IPS-NIHi11 (cell line): Measurements from ENCODE around the gene SNX32.

Source experiments
- DNase-seq: peaks from one replicate; pipeline ENCODE4 v3.0.0; 2012; ENCODE audit warnings: mixed read lengths, low spot score

Gene SNX32

DNA sequence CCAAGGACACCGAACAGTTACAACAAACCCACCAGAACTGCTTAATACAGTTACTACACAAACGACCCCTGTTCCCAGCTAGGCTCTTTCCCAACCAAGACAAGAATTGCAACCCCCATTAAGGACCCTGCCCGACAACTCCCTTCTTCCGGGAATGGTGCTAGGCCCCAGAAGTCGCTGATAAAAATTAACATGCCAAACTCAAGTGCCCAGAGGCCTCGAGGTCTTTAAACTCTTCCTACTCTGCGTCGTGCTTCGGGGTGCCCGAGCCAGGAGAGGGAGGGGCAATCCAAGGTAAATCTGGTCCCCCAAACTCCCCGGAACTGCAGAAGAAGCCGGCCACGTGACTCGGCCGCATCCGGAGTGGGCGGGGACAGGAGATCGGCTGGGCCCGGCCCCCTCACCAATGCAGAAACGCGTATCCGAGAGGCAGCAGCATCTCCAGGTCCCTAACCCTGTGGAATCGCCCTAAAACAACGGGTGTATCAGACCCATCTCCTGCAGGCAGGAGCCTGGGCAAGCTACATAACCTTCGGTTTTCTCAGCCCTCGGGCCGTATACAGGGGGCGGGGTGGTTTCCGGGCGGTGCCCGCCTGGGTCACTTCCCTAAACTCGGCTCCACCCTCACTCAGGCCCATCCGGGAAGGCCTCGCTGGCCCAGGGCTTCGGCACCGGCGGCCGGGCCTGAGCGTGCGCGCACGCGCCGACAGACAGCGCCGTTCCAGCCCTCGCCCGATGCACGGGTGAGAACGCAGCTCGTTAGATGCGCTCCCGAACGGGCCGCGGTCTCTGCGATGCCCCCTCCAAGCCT lies 23.1 kb downstream of the SNX32 start:
- no peak for DNase-seq

DNA sequence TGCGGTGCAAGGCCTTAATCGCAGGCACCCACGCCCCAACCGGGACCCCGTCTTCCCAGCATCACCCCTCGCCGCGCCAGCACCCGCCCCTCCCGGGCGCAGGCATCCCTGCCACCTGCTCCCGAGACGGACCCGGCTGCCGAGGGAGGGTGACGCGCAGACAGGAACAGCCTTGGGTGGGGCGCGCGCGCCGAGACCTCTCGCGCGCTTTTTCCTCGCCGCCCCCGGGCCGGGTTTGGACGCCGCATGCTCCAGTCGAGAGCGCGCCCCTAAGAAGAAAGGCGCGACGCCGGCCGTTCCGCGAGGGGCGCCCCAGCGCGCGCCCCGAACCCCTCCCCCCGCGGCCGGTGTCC lies 23.7 kb downstream of the SNX32 start:
- no peak for DNase-seq

DNA sequence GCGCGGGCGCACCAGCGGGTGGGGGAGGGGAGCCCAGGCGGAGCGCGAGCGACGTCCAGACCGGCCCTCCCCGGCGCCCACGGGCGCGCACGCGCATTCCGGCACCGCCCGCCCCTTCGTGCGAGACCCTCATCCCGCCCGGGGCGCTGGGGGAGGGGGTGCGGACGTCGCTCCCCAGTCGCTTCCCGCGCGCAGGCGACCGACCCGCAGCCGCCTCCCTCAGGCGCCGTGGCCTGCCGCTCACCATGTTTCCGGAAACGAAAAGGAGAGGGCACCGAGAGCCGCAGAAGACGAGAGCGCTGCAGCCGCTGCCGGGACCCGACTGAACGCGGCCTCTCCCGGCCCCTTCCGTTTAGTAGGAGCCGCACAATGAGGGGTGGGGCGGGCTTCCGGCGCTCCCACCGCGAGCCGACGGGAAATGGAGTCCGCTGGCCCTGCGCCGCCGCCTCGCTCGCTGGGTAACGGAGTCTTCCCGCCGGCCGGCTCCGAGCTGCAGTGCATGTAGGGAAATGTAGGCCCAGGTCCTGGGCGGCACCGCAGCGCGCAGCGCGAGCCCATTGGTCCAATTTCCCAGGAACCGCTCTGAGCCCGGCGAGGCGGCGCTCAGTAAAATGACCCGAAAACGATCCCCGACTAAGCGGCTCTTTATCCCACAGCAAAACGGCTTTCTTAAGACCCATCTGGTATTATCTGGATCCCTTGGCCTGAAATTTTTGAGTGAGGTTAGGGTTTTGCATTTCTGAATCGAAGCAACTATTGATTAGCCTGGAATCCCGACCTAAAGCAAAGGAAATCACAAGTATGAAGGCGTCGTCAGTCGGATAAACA lies 24.3 kb downstream of the SNX32 start, which contains the start of gene CFL1:
TSS of gene CFL1 (minus strand) at position 328 of the 828 bp plus-strand sequence. CDS start at position 247, 81 bp downstream.
- DNase-seq, result peak; percentile 79

DNA sequence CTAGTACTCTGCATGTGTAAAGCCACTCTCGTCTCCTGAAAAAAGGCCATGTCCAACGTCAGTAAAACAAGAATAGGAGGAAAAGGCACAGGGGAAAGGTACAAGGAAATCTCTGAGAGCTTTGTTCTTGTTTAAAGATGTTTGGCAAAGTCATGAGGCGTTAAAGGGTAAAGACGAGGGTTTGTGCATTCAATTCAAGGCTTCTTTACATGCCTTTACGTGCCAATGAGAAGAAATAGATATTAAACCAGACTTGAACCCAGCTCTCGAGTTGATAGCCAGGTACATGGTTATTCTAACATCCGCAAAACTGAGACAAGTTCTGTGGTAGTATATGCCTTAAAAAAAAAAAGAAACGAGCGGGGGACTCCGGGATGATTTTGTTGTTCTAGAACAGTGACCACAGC lies 24.9 kb downstream of the SNX32 start:
- no peak for DNase-seq

DNA sequence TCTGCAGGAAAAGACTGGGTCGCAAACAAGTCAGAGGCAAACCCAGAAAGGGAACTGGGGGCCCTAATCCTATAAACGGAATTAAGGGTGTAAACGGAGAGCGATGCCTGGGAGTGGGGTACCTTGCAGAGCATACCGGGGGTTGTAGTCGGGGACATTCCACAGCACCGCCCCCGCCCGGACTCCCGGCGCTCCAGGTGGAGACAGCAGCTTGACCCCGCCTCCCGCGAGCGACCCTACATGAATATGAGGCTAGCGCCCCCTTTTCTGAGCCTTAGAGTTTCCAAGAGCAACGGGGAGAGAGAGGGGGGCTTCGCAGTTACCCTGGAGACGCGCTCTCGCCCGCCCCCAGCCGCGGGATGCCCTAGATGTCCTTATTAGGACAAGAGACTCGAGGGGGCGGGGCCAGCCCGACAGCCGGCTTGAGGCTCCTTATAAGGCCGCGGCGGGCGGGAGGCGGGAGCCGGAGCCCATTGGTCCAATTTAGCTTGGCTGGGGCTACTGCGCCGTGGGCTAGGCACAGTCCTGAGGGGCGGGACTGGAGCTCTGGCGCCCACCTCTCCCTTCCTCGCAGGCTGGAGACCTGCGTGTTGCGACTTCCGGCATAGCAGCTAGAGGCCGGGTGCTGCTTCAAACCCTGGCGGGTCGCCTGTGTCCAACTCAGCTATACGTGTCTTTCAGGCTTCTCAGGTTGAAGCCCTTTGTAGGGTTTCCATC lies 25.5 kb downstream of the SNX32 start:
- peak; percentile 87 for DNase-seq

DNA sequence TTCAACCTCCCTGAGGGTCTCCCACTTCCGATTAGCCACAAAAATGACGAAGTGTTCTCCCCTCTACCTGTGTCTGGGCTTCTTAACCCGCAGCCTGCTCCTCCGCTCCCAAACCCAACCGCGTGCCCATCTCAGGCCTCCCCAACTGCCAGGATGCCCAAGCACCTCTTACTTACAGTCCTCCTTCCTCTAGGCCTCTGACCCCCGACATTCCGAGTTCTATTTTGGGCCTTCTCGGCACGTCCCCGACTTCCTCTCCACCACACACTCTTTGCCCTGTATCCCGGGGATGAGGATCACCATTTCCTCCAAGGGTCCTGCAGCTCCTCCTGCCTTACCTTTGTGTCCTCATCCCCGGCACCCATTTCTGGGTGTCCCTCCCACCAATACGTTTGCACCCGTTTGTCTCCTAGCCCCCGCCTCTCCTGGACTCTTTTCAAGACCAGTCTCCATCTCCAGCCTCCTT lies 26.1 kb downstream of the SNX32 start:
- DNase-seq, result no peak

DNA sequence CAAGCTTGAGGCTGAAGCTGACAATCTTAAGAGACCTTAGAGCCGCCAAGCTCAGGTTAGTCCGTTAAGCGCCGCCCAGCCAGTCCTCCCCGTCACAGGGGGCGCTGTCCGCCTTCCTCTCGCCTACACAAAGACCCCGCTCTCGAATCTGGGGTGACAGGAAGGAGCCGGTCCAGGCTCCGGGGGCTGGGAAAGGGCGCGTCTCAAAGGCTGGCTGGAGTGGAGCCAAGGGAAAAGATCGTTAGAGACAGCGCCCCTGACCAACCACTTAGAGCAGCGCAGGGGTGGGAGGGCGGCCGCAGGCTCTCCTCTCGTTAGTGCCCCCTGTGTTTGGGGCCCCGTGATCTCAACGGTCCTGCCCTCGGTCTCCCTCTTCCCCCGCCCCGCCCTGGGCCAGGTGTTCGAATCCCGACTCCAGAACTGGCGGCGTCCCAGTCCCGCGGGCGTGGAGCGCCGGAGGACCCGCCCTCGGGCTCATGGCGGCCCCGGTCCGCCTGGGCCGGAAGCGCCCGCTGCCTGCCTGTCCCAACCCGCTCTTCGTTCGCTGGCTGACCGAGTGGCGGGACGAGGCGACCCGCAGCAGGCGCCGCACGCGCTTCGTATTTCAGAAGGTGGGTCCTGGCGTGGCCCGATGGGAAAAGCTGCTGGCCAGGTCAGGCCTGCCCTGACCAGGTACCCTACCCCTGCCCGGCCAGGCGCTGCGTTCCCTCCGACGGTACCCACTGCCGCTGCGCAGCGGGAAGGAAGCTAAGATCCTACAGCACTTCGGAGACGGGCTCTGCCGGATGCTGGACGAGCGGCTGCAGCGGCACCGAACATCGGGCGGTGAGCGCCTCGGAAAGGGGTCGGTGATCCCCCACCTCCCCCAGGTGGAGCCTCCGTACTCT lies 26.8 kb downstream of the SNX32 start, which contains the start of gene MUS81:
TSS of gene MUS81 (plus strand) at position 156 of the 887 bp plus-strand sequence. CDS start at position 477, 321 bp downstream.
- peak; percentile 88 for DNase-seq

DNA sequence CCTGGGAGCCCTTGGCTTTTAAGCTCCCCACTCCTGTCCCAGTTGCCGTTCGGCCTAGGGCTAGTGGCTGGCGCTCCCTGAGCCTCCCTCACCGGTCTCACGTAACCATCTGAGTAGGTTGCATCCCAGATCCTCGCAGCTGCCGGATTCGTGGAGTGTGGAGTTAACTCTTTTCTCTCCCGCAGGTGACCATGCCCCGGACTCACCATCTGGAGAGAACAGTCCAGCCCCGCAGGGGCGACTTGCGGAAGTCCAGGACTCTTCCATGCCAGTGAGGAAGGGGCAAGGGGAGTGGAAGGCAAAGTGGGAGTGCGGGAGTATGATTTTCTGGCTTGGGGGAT lies 27.4 kb downstream of the SNX32 start:
- DNase-seq, result no peak

DNA sequence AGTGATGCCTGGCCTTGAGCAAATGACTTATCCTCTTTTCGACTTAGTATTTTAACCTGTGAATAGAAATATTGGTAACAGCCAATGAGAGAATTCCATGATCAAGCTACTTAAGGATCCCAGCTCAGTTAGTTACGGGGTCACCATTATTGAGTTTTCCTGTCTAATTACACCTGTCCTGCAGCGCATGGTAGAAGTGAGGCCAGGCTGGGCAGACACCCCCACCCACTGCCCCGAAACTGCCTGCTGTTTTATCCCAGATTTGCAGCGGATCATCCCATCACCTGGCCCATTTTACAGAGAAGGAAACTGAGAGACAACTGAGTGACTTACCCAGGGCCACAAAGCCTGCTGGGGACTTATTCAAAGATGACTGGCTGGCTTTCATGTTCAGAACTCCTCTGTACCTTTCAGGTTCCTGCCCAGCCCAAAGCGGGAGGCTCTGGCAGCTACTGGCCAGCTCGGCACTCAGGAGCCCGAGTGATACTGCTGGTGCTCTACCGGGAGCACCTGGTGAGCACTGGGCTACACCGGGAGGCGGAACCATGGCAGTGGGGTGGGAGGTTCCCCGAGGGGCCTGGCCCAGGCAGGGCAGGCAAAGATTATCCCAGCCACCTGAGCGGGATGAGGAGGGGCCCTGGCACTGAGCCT lies 27.9 kb downstream of the SNX32 start:
- no peak for DNase-seq

DNA sequence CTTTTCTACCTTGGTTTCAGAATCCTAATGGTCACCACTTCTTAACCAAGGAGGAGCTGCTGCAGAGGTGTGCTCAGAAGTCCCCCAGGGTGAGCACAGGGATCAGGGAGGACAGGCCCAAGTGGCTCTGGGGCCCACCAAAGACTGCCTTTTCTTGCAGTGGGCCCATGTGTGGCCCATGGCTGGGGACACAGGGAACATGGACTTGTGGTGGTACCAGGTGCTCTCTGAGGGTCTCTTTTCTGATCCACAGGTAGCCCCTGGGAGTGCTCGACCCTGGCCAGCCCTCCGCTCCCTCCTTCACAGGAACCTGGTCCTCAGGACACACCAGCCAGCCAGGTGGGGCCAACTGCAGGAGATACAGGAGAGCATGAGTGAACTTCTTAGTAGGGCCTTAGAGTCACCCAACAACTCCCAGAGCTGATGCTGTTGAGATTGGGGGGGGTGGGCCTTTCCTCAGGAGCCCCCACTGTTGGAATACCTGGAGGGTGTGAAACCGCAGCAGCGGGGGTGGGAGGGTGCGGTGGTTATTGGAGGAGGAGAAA lies 28.5 kb downstream of the SNX32 start:
- DNase-seq, result no peak

DNA sequence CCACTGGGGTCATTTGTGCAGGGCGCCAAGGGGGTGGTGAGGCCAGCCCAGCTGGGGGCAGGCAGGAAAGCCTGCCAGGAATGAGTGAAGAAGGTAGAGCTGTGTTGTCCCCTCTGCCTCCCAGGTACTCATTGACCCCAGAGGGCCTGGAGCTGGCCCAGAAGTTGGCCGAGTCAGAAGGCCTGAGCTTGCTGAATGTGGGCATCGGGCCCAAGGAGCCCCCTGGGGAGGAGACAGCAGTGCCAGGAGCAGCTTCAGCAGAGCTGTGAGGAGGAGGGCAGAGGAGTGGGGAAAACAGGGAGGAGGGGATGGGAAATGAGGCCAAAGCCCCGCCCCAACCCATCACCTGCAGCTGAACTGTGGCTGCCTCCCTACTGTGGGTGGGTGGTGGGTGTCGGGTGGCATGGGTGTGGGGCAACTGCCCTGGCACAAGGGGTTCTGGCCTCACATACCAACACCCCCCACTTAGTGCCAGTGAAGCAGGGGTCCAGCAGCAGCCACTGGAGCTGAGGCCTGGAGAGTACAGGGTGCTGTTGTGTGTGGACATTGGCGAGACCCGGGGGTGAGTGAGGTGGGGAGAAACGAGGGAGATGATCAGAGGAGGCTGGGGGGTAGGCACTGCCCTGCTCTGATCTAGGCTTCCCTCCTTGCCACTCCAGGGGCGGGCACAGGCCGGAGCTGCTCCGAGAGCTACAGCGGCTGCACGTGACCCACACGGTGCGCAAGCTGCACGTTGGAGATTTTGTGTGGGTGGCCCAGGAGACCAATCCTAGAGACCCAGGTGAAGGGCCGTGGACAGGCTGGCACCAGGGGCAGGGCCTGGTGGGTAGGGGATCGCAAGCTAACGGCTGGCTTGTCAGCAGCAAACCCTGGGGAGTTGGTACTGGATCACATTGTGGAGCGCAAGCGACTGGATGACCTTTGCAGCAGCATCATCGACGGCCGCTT lies 29.5 kb downstream of the SNX32 start:
- no peak for DNase-seq

DNA sequence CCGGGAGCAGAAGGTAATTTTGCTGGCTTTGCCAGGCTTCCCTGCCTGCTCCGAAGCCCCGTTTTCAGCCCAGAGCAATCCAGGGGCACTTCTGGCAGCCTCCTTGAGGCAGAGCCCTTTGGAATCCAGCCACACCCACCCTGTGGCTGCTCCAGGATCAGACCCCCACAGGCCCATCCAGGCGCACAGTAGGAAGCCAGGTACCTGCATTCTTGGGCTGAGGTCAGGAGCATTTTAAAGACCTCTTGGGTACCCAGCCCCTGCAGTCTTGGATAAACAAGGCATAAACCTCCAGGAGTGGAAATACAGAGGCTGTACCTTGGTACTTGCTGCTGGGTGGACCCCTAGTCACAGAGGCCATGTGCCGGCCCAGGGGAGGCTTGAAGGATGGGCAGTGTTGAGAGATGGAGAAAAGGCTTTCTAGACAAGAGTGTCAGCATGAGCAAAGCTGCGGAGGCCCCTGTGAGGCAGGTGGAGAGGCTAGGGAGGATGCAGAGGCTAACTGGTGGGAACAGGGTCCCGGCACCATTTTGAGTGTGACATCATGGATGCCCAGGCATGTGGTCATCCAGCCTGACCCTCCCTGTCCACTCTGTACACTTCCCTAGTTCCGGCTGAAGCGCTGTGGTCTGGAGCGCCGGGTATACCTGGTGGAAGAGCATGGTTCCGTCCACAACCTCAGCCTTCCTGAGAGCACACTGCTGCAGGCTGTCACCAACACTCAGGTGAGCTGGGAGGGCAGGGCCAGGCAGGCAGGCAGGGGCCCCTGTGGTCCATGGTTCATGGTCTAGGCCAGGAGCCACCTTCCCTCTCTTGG lies 30.3 kb downstream of the SNX32 start:
- DNase-seq, result no peak

DNA sequence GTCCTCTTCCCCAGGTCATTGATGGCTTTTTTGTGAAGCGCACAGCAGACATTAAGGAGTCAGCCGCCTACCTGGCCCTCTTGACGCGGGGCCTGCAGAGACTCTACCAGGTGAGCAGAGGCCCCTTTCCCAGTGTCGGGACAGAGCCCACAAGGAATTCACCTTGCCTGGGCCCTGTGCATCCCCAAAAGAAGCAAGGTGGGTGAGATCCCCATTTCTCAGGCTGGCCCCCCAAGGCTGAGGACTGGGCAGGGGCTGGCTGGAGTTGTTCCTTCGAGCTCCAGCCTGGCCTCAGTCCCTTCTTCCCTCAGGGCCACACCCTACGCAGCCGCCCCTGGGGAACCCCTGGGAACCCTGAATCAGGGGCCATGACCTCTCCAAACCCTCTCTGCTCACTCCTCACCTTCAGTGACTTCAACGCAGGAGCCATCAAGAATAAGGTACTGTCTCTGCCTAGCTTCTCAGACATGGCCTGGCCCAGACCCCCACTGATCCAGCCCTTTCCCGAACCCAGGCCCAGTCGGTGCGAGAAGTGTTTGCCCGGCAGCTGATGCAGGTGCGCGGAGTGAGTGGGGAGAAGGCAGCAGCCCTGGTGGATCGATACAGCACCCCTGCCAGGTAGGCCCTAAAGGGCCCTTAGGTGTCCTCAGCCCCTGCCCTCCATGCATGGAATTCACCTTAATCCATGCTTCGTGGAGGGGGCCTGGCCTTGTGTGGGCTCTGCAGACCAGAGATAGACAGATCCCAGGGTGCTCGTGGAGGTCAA lies 31.1 kb downstream of the SNX32 start:
- no peak for DNase-seq

DNA sequence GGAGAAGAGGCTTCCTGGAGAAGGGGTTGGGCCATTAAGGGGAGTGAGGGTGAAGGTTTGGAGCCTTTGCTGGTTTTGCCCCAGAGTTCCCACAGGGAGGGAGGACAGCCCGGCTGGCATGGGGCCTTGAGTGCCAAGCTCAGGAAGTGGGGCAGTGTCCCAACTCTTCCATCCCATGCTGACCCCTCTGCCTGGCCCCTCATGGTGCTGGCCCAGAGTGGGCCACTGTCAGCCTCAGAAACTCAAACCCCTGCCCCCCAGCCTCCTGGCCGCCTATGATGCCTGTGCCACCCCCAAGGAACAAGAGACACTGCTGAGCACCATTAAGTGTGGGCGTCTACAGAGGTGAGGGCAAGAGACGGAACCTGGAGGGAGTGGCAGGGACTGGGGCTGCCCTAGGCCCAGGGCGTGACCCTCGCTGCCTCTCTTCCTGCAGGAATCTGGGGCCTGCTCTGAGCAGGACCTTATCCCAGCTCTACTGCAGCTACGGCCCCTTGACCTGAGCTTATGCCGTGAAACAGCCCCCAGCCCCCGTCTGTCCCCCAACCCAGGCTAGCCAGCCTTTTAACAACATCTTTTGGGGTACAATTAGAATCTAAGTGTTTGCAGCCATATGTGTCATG lies 31.9 kb downstream of the SNX32 start:
- no peak for DNase-seq

DNA sequence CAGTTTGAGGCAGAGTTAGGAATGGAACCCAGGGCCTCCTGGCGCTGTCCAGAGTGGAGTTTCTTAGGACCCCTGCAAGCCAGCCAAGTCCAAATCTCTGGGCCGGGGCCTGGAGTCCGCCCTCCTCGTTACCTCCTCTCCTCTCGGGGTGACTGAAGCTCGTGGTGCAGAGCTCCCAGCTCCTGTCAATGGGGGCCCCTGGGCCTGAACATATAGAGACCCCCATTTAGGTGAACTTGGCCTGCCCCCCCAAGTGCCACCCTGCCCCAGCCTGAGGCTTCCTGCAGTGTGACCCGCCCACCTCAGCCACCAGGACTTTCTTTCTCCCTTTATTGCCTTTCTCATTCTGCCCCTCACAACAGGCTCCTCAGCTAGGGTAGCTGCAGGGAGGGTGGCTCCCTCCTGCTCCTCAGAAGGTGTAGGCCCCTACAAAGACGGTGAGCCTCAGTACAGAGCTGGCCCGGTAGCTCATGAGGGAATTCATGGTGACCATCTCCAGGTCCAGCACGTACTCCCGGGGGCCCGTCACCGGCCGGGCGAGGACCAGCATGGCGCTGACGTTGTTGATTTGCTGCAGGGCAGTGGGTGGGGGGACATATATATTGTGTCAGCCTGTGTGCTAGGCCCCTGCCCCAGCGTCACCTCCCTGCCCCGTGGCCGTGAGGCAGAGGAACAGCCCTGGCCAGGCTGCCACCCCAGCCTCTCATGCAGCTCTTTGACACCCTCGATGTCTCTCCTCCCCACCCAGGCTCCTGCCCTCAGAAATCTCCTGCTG lies 32.9 kb downstream of the SNX32 start:
- DNase-seq, result no peak

DNA sequence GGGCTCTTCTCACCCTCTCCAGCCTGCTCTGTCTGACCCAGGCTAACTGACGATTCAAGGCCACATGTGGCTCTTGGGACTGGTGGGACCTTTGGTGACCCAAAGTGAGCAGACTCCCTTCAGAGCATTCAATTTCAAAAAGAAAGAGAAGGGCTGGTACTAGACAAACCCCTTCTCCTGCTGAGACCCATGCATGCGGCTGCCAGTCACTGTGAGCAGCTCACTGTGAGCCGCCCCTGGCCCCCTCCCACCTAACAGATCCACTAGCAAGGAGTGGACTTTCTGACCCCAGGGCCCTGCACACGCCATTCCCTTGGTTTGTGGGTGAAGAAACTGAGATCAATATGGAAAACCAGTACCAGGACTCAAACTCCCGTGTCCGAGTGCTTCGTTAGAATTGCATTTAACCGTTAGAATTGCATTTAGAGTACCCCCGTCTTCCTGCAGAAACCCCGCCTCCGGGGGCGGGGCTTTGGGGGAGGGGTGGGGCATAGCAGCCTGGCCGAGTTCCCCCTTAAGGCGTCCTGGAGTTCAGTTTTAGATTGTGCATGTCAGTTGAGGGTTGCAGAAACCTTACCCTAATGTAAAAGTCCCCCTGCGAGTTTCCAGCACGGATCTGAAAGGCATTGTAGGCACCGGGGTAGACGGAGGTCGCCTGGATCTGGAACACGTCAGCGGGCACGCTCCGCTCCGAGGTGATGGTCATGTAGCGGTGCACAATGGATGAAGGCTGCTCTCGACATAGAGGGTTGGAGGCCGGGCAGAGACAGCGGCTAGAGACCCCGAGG lies 33.7 kb downstream of the SNX32 start:
- peak; percentile 60 for DNase-seq
